Measurements from ENCODE around the gene TLE1.

GRCh38 chr9:81579381-81579780 lies 110.0 kb downstream of the TLE1 start:
- no peak for TF ChIP-seq POLR2AphosphoS5 (IDR thresholded peaks at IDR 0.05; ENCODE audit: low read depth)
- TF ChIP-seq, protein P1, sequence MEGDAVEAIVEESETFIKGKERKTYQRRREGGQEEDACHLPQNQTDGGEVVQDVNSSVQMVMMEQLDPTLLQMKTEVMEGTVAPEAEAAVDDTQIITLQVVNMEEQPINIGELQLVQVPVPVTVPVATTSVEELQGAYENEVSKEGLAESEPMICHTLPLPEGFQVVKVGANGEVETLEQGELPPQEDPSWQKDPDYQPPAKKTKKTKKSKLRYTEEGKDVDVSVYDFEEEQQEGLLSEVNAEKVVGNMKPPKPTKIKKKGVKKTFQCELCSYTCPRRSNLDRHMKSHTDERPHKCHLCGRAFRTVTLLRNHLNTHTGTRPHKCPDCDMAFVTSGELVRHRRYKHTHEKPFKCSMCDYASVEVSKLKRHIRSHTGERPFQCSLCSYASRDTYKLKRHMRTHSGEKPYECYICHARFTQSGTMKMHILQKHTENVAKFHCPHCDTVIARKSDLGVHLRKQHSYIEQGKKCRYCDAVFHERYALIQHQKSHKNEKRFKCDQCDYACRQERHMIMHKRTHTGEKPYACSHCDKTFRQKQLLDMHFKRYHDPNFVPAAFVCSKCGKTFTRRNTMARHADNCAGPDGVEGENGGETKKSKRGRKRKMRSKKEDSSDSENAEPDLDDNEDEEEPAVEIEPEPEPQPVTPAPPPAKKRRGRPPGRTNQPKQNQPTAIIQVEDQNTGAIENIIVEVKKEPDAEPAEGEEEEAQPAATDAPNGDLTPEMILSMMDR (IDR thresholded peaks at IDR 0.05; ENCODE audit: insufficient read depth, low read length), result no peak
- TF ChIP-seq, protein P2, sequence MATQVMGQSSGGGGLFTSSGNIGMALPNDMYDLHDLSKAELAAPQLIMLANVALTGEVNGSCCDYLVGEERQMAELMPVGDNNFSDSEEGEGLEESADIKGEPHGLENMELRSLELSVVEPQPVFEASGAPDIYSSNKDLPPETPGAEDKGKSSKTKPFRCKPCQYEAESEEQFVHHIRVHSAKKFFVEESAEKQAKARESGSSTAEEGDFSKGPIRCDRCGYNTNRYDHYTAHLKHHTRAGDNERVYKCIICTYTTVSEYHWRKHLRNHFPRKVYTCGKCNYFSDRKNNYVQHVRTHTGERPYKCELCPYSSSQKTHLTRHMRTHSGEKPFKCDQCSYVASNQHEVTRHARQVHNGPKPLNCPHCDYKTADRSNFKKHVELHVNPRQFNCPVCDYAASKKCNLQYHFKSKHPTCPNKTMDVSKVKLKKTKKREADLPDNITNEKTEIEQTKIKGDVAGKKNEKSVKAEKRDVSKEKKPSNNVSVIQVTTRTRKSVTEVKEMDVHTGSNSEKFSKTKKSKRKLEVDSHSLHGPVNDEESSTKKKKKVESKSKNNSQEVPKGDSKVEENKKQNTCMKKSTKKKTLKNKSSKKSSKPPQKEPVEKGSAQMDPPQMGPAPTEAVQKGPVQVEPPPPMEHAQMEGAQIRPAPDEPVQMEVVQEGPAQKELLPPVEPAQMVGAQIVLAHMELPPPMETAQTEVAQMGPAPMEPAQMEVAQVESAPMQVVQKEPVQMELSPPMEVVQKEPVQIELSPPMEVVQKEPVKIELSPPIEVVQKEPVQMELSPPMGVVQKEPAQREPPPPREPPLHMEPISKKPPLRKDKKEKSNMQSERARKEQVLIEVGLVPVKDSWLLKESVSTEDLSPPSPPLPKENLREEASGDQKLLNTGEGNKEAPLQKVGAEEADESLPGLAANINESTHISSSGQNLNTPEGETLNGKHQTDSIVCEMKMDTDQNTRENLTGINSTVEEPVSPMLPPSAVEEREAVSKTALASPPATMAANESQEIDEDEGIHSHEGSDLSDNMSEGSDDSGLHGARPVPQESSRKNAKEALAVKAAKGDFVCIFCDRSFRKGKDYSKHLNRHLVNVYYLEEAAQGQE (IDR thresholded peaks at IDR 0.05; ENCODE audit: insufficient replicate concordance, low read depth), result no peak
